OCI-LY3 (cell line): ENCODE measurements around the gene CUBN.

Experiments
- H2AFZ ChIP-seq: fragments of 200-600, 300-600 bp; shearing (Covaris generic); 2 replicates; pipeline ENCODE4 v1.6.0; 2014; ENCODE audit warnings: antibody characterized with exemption, low read depth, low read length
- H3K27ac ChIP-seq: fragments of 200-600, 300-600 bp; sonication (generic); 2 replicates; pipeline ENCODE4 v1.5.1; 2014; ENCODE audit warnings: mild to moderate bottlenecking, low read length, moderate library complexity, mixed read lengths
- H3K27me3 ChIP-seq: fragments of 200-600, 300-600 bp; sonication (generic); 2 replicates; pipeline ENCODE4 v1.6.1; 2014; ENCODE audit warnings: low read depth, low read length, mixed read lengths
- H3K36me3 ChIP-seq: fragments of 200-600, 300-600 bp; sonication (generic); replicated peaks from 2 replicates; pipeline ENCODE3; 2014; ENCODE audit warnings: low read depth, low read length, mixed read lengths
- H3K4me1 ChIP-seq: fragments of 300-600, 200-600 bp; sonication (generic); 2 replicates; pipeline ENCODE4 v1.6.1; 2014; ENCODE audit warnings: low read length, mixed read lengths
- H3K4me2 ChIP-seq: fragments of 200-600, 300-600 bp; sonication (generic); 2 replicates; pipeline ENCODE4 v1.6.1; 2014; ENCODE audit warnings: low read length, mixed read lengths
- H3K4me3 ChIP-seq: fragments of 300-600, 200-600 bp; sonication (generic); 2 replicates; pipeline ENCODE4 v1.5.1; 2014; ENCODE audit warnings: antibody characterized with exemption, mild to moderate bottlenecking, low read length, moderate library complexity
- H3K79me2 ChIP-seq: fragments of 300-600, 200-600 bp; shearing (Covaris generic); 2 replicates; pipeline ENCODE4 v1.6.1; 2014; ENCODE audit warnings: mild to moderate bottlenecking, low read length, mixed read lengths
- H3K9ac ChIP-seq: fragments of 300-600, 200-600 bp; shearing (Covaris generic); 2 replicates; pipeline ENCODE4 v1.6.0; 2014; ENCODE audit warnings: mild to moderate bottlenecking, low read length, moderate library complexity
- H3K9me3 ChIP-seq: fragments of 200-600, 300-600 bp; shearing (Covaris generic); 2 replicates; pipeline ENCODE4 v1.6.1; 2014; ENCODE audit warnings: low read length, mixed read lengths; ENCODE audit not compliant: insufficient read depth
- H4K20me1 ChIP-seq: fragments of 200-600, 300-600 bp; sonication (generic); 2 replicates; pipeline ENCODE4 v1.6.1; 2016; ENCODE audit warnings: low read length, mixed read lengths; ENCODE audit not compliant: insufficient read depth
- CTCF ChIP-seq: fragments of 200-600, 300-600 bp; sonication (generic); IDR thresholded peaks from 2 replicates; pipeline ENCODE4 v1.5.1; 2014; ENCODE audit warnings: antibody characterized with exemption, low read length, low read depth
- EZH2phosphoT487 ChIP-seq: fragments of 200-600 bp; shearing (Covaris generic); IDR thresholded peaks from 2 replicates; pipeline ENCODE4 v1.6.1; 2018; ENCODE audit warnings: antibody characterized with exemption, mixed run types, low read depth

The CUBN gene

DNA sequence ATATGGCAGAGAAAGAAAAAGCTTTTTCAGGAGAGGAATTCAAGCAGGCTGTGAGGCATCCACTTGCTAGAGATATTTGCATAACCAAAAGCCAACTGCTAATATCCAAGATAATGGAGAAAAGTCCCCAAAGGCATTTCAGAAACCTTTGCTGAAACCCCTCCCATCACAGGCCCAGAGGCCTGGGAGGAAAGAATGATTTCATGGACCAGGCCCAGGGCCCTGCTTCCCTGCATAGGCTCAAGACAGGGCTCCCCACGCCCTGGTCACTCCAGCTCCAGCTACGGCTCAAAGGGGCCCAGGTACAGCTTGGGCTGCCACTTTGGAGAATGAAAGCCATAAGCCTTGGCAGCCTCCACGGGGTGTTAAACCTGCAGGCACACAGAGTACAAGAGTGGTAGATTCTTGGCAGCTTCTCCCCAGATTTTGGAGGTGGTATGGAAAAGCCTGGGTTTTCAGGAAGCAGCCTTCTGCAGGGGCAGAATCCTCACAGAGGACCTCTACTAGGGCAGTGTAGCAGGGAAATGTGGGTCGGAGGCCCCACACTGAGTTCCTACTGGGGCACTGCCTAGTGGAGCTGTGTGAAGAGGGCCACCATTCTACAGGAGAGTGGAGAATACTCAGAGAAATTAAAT lies 306.8 kb downstream of the CUBN start:
- no peak overlapping the region for H3K9ac ChIP-seq
- no peak overlapping the region for H3K4me3 ChIP-seq
- no peaks in the 10 kb centered on the region for H3K79me2 ChIP-seq
- H3K27me3 ChIP-seq, result peaks cover 12% of the 10 kb centered on the region; the same call in 1 of the 2 replicates
- H3K9me3 ChIP-seq, result no peaks in the 10 kb centered on the region
- TF ChIP-seq EZH2phosphoT487, result no peak
- TF ChIP-seq CTCF, result no peak
- no peaks in the 10 kb centered on the region for H4K20me1 ChIP-seq
- H3K27ac ChIP-seq, result no peak overlapping the region
- H2AFZ ChIP-seq, result no peak overlapping the region
- peaks cover 7% of the 10 kb centered on the region for H3K4me1 ChIP-seq
- no peaks in the 10 kb centered on the region for H3K36me3 ChIP-seq
- H3K4me2 ChIP-seq, result no peak overlapping the region

DNA sequence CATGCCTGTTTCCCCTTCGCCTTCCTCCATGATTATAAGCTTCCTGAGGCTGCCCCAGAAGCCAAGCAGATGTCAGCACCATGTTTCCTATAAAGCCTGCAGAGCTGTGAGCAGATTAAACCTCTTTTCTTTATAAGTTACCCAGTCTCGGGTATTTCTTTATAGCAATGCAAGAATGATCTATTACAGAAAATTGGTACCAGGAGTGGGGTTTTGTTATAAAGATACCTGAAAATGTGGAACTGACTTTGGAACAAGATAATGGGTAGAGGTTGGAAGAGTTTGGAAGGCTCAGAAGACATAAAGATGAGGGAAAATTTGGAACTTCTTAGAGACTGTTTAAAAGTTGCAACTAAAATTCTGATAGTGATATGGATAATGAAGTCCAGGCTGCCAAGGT lies 307.6 kb downstream of the CUBN start:
- Histone ChIP-seq H3K4me2 (no peak overlapping the region), H3K79me2 (no peaks in the 10 kb centered on the region), H3K9ac (no peak overlapping the region), H4K20me1 (no peaks in the 10 kb centered on the region), H3K27me3 (peaks cover 12% of the 10 kb centered on the region; the same call in 1 of the 2 replicates), H2AFZ (no peak overlapping the region), H3K9me3 (no peaks in the 10 kb centered on the region), H3K4me1 (peaks cover 5% of the 10 kb centered on the region), H3K4me3 (no peak overlapping the region), H3K27ac (no peak overlapping the region), H3K36me3 (no peaks in the 10 kb centered on the region)
- TF ChIP-seq EZH2phosphoT487 (no peak), CTCF (no peak)

- Histone ChIP-seq H3K27ac (no peak overlapping the region), H3K27me3 (peaks cover 12% of the 10 kb centered on the region; the same call in 1 of the 2 replicates), H3K4me3 (no peak overlapping the region), H3K9me3 (no peaks in the 10 kb centered on the region), H3K79me2 (peaks cover 6% of the 10 kb centered on the region), H3K36me3 (no peaks in the 10 kb centered on the region), H3K4me2 (no peak overlapping the region), H3K9ac (no peak overlapping the region), H3K4me1 (peaks cover 10% of the 10 kb centered on the region), H4K20me1 (no peaks in the 10 kb centered on the region), H2AFZ (no peak overlapping the region)
- TF ChIP-seq CTCF (no peak), EZH2phosphoT487 (no peak)
These were observed 309.2 kb downstream of the CUBN start for GRCh38 chr10:16820421-16820820.

GRCh38 chr10:16820018-16820417 lies 309.6 kb downstream of the CUBN start:
- Histone ChIP-seq H3K4me1 (peaks cover 10% of the 10 kb centered on the region), H3K27ac (no peak overlapping the region), H3K9me3 (no peaks in the 10 kb centered on the region), H4K20me1 (no peaks in the 10 kb centered on the region), H3K36me3 (no peaks in the 10 kb centered on the region), H3K4me3 (no peak overlapping the region), H3K27me3 (peaks cover 12% of the 10 kb centered on the region; the same call in 1 of the 2 replicates), H3K79me2 (peaks cover 6% of the 10 kb centered on the region), H3K4me2 (no peak overlapping the region), H3K9ac (no peak overlapping the region), H2AFZ (no peak overlapping the region)
- no peak for TF ChIP-seq CTCF
